HEK293 (cell line): ENCODE data around the gene ABTB2.

Experiments used
- CTCF ChIA-PET: fragments of 350-600 bp; formaldehyde crosslinking; extraction: SDS; loops from one replicate; lab custom pipeline; 2021; ENCODE audit warnings: antibody characterized with exemption; lab: Yijun Ruan, JAX
- POLR2A ChIA-PET: fragments of 300-600 bp; formaldehyde crosslinking; extraction: SDS; loops from one replicate; lab custom pipeline; 2020; ENCODE audit warnings: antibody characterized with exemption, inconsistent platforms; lab: Yijun Ruan, JAX
- H3K27ac ChIP-seq: fragments of 200-500 bp; sonication (Bioruptor generic); 2 replicates; pipeline ENCODE4 v1.5.1; 2014; ENCODE audit warnings: low read depth, low read length, control low read depth, inconsistent platforms; ENCODE audit errors: extremely low read depth
- H3K36me3 ChIP-seq, 2 experiments: fragments of 200-500 bp in 1 of 2; sonication (Bioruptor generic) in 1 of 2; 1 replicate in 1 of 2; 2 replicates in 1 of 2; pipeline ENCODE4 v1.5.1; 2014 to 2017; ENCODE audit warnings: inconsistent platforms in 2 of 2, low read length in 2 of 2; ENCODE audit not compliant: control insufficient read depth in 2 of 2, insufficient read depth in 1 of 2
- H3K4me1 ChIP-seq: fragments of 200-500 bp; sonication (Bioruptor generic); 2 replicates; pipeline ENCODE4 v1.5.1; 2014; ENCODE audit warnings: mild to moderate bottlenecking, low read length, inconsistent platforms; ENCODE audit not compliant: control insufficient read depth, insufficient read depth
- H3K4me3 ChIP-seq: 2 replicates; pipeline ENCODE4 v1.5.1; 2011; ENCODE audit warnings: low read depth, mild to moderate bottlenecking, control low read depth, low read length, moderate library complexity
- H3K9me3 ChIP-seq: fragments of 200-500 bp; sonication (Bioruptor generic); 2 replicates; pipeline ENCODE4 v1.5.1; 2014; ENCODE audit warnings: low read depth, low read length, inconsistent platforms; ENCODE audit not compliant: control insufficient read depth, insufficient read depth
- EGR2 ChIP-seq: fragments of 450-650 bp; formaldehyde crosslinking; IDR thresholded peaks from 2 replicates; pipeline ENCODE4 v1.5.1; 2016; ENCODE audit warnings: low read depth, missing biosample characterization, missing genetic modification characterization
- GLIS1 ChIP-seq: fragments of 450-650 bp; formaldehyde crosslinking; IDR thresholded peaks from 2 replicates; pipeline ENCODE4 v1.5.1; 2016; ENCODE audit warnings: missing biosample characterization, missing genetic modification characterization
- HOXC10 ChIP-seq: sonication (generic); formaldehyde crosslinking; IDR thresholded peaks from 2 replicates; pipeline ENCODE4 v1.8.1; 2023; ENCODE audit warnings: mild to moderate bottlenecking, missing genetic modification reagents
- KLF7 ChIP-seq: fragments of 450-650 bp; formaldehyde crosslinking; IDR thresholded peaks from 2 replicates; pipeline ENCODE4 v1.5.1; 2016; ENCODE audit warnings: missing biosample characterization, missing genetic modification characterization, borderline replicate concordance
- SCRT2 ChIP-seq: fragments of 450-650 bp; formaldehyde crosslinking; IDR thresholded peaks from 2 replicates; pipeline ENCODE4 v1.5.1; 2016; ENCODE audit warnings: missing biosample characterization, missing genetic modification characterization
- SP2 ChIP-seq: fragments of 450-650 bp; formaldehyde crosslinking; IDR thresholded peaks from 2 replicates; pipeline ENCODE4 v1.5.1; 2016; ENCODE audit warnings: missing biosample characterization, missing genetic modification characterization
- TSHZ1 ChIP-seq: fragments of 450-650 bp; formaldehyde crosslinking; IDR thresholded peaks from 2 replicates; pipeline ENCODE4 v1.5.1; 2016; ENCODE audit warnings: missing biosample characterization, missing genetic modification characterization, borderline replicate concordance
- ZBTB49 ChIP-seq: fragments of 450-650 bp; formaldehyde crosslinking; IDR thresholded peaks from 2 replicates; pipeline ENCODE4 v1.5.1; 2016; ENCODE audit warnings: missing biosample characterization, missing genetic modification characterization, low read depth
- ZBTB7A ChIP-seq: fragments of 450-650 bp; formaldehyde crosslinking; IDR thresholded peaks from 2 replicates; pipeline ENCODE4 v1.5.1; 2016; ENCODE audit warnings: low read depth, missing biosample characterization, missing genetic modification characterization
- ZFP69B ChIP-seq: fragments of 450-650 bp; formaldehyde crosslinking; IDR thresholded peaks from 2 replicates; pipeline ENCODE4 v1.5.1; 2016; ENCODE audit warnings: missing biosample characterization, missing genetic modification characterization
- ZNF169 ChIP-seq: fragments of 450-650 bp; formaldehyde crosslinking; IDR thresholded peaks from 2 replicates; pipeline ENCODE4 v1.5.1; 2016; ENCODE audit warnings: missing biosample characterization, missing genetic modification characterization
- ZNF335 ChIP-seq: fragments of 450-650 bp; formaldehyde crosslinking; conservative IDR thresholded peaks from 2 replicates; pipeline ENCODE4 v1.5.1; 2016; ENCODE audit warnings: missing biosample characterization, missing genetic modification characterization
- ZNF366 ChIP-seq: fragments of 450-650 bp; formaldehyde crosslinking; conservative IDR thresholded peaks from 2 replicates; pipeline ENCODE4 v1.5.1; 2016; ENCODE audit warnings: missing biosample characterization, missing genetic modification characterization
- ZNF416 ChIP-seq: fragments of 450-650 bp; formaldehyde crosslinking; IDR thresholded peaks from 2 replicates; pipeline ENCODE4 v1.5.1; 2016; ENCODE audit warnings: missing biosample characterization, missing genetic modification characterization
- ZNF514 ChIP-seq: fragments of 450-650 bp; formaldehyde crosslinking; IDR thresholded peaks from 2 replicates; pipeline ENCODE4 v1.5.1; 2016; ENCODE audit warnings: missing biosample characterization, missing genetic modification characterization
- ZNF521 ChIP-seq: fragments of 450-650 bp; formaldehyde crosslinking; IDR thresholded peaks from 2 replicates; pipeline ENCODE4 v1.5.1; 2017; ENCODE audit warnings: missing biosample characterization, mild to moderate bottlenecking, missing genetic modification characterization
- ZNF529 ChIP-seq: fragments of 450-650 bp; formaldehyde crosslinking; IDR thresholded peaks from 2 replicates; pipeline ENCODE4 v1.5.1; 2017; ENCODE audit warnings: missing genetic modification characterization, missing biosample characterization; ENCODE audit not compliant: insufficient replicate concordance
- ZNF654 ChIP-seq: fragments of 450-650 bp; formaldehyde crosslinking; IDR thresholded peaks from 2 replicates; pipeline ENCODE4 v1.5.1; 2016; ENCODE audit warnings: low read depth, missing biosample characterization, missing genetic modification characterization
- ZNF664 ChIP-seq: fragments of 450-650 bp; formaldehyde crosslinking; IDR thresholded peaks from 2 replicates; pipeline ENCODE4 v1.5.1; 2016; ENCODE audit warnings: missing biosample characterization, missing genetic modification characterization
- ZXDB ChIP-seq: fragments of 450-650 bp; formaldehyde crosslinking; IDR thresholded peaks from 2 replicates; pipeline ENCODE4 v1.5.1; 2016; ENCODE audit warnings: missing biosample characterization, missing genetic modification characterization
- TF ChIP-seq, protein P1 (sequence below): fragments of 450-650 bp; formaldehyde crosslinking; IDR thresholded peaks from 2 replicates; pipeline ENCODE4 v1.5.1; 2016; ENCODE audit warnings: missing biosample characterization, missing genetic modification characterization
- TF ChIP-seq, protein P2 (sequence below): fragments of 450-650 bp; formaldehyde crosslinking; IDR thresholded peaks from 2 replicates; pipeline ENCODE4 v1.5.1; 2016; ENCODE audit warnings: missing biosample characterization, missing genetic modification characterization
- TF ChIP-seq, protein P3 (sequence below): fragments of 450-650 bp; formaldehyde crosslinking; optimal IDR thresholded peaks from 2 replicates; pipeline ENCODE3; 2016; ENCODE audit warnings: missing biosample characterization, mild to moderate bottlenecking, missing genetic modification characterization

Gene ABTB2

DNA sequence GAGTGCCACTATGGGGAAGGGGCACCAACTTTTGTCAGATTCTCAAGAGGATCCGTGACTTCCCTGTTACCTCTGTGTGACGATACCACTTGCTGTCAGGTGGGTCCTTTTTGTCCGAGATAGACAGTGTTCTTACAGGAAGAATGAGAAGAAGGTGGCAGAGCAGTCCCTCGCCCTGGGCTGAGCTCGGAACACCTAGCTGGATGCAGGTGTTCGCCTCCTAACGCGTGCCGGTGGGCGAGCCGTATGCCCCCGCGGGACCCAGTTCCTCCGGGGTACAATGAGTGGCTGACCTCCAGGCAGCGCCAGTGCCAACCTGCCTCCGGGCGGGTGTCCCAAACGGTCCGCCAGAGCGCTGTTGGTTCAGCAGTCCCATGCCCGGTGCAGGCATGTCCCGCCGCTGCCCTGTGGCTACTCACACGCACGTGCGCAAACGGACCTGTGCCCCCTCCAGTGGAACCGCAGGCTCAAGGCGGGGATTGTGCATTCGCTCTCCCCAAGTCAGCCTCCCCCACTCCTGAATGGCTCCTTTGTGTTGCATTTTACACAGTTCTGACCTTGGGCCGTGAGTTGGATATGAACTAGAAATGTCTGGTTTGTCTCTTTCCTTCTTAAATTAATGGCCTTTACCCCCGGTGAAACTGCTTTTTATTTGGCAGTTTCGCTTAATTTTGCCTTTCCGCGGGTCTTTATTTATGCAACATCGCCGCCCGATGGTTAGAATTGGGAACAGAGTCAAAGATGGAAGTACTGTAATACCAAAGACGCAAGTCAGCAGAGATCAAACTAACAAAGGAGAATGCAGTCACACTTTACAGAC, 1.1 kb upstream of the ABTB2 start:
- no peaks in the 10 kb centered on the region for H3K4me1 ChIP-seq
- H3K36me3 ChIP-seq: no peaks in the 10 kb centered on the region
- CTCF ChIA-PET: interaction anchor here (0.6 to 2.5 kb wide), 10 partner anchors 98 to 524 kb away, joined by 3 to 25 read pairs (median 4); no protein-coding TSS in a partner anchor
- POLR2A ChIA-PET: interaction anchor here (0.6 to 4.1 kb wide), 15 partner anchors 13 to 1319 kb away, joined by 3 to 65 read pairs (median 4); partner anchors contain the start of gene CAT
- H3K27ac ChIP-seq: peak overlapping the region; percentile 85
- peak overlapping the region; percentile 57 for H3K4me3 ChIP-seq
- no peaks in the 10 kb centered on the region for H3K9me3 ChIP-seq
- TF ChIP-seq ZNF335 (tag by site-specific recombination) (peak; percentile 98), ZNF521 (tag by site-specific recombination) (no peak), SP2 (tag by site-specific recombination) (peak; percentile 23), ZNF366 (tag by site-specific recombination) (peak; percentile 55; the same call in 1 of the 2 replicates), ZNF529 (no peak), ZFP69B (tag by site-specific recombination) (no peak), ZBTB7A (tag by site-specific recombination) (peak; percentile 30; the same call in 1 of the 2 replicates), EGR2 (tag by site-specific recombination) (no peak), ZNF664 (tag by site-specific recombination) (peak; percentile 77), ZXDB (peak; percentile 40; the same call in 1 of the 2 replicates), HOXC10 (CRISPR knock-in tag) (no peak), ZNF654 (tag by site-specific recombination) (peak; percentile 97), ZBTB49 (tag by site-specific recombination) (no peak), ZNF169 (tag by site-specific recombination) (no peak), SCRT2 (tag by site-specific recombination) (peak; percentile 35; the same call in 1 of the 2 replicates), GLIS1 (tag by site-specific recombination) (peak; percentile 19; the same call in 1 of the 2 replicates), ZNF416 (tag by site-specific recombination) (no peak), ZNF514 (no peak), TSHZ1 (tag by site-specific recombination) (no peak), KLF7 (tag by site-specific recombination) (no peak)
- TF ChIP-seq, protein P1, sequence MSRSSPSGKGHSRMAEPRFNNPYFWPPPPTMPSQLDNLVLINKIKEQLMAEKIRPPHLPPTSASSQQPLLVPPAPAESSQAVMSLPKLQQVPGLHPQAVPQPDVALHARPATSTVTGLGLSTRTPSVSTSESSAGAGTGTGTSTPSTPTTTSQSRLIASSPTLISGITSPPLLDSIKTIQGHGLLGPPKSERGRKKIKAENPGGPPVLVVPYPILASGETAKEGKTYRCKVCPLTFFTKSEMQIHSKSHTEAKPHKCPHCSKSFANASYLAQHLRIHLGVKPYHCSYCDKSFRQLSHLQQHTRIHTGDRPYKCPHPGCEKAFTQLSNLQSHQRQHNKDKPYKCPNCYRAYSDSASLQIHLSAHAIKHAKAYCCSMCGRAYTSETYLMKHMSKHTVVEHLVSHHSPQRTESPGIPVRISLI: no peak
- TF ChIP-seq, protein P2, sequence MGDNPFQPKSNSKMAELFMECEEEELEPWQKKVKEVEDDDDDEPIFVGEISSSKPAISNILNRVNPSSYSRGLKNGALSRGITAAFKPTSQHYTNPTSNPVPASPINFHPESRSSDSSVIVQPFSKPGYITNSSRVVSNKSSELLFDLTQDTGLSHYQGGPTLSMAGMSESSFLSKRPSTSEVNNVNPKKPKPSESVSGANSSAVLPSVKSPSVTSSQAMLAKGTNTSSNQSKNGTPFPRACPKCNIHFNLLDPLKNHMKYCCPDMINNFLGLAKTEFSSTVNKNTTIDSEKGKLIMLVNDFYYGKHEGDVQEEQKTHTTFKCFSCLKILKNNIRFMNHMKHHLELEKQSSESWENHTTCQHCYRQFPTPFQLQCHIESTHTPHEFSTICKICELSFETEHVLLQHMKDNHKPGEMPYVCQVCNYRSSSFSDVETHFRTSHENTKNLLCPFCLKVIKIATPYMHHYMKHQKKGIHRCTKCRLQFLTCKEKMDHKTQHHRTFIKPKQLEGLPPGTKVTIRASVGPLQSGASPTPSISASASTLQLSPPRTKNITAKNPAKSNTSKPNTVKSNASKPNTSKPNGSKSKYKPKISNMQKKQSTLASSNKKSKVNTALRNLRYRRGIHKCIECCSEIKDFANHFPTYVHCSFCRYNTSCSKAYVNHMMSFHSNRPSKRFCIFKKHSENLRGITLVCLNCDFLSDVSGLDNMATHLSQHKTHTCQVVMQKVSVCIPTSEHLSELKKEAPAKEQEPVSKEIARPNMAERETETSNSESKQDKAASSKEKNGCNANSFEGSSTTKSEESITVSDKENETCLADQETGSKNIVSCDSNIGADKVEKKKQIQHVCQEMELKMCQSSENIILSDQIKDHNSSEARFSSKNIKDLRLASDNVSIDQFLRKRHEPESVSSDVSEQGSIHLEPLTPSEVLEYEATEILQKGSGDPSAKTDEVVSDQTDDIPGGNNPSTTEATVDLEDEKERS (tag by site-specific recombination): no peak
- TF ChIP-seq, protein P3, sequence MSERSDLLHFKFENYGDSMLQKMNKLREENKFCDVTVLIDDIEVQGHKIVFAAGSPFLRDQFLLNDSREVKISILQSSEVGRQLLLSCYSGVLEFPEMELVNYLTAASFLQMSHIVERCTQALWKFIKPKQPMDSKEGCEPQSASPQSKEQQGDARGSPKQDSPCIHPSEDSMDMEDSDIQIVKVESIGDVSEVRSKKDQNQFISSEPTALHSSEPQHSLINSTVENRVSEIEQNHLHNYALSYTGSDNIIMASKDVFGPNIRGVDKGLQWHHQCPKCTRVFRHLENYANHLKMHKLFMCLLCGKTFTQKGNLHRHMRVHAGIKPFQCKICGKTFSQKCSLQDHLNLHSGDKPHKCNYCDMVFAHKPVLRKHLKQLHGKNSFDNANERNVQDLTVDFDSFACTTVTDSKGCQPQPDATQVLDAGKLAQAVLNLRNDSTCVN: peak; percentile 67
